Measurements from ENCODE around the gene HGFAC.

Gene HGFAC

DNA sequence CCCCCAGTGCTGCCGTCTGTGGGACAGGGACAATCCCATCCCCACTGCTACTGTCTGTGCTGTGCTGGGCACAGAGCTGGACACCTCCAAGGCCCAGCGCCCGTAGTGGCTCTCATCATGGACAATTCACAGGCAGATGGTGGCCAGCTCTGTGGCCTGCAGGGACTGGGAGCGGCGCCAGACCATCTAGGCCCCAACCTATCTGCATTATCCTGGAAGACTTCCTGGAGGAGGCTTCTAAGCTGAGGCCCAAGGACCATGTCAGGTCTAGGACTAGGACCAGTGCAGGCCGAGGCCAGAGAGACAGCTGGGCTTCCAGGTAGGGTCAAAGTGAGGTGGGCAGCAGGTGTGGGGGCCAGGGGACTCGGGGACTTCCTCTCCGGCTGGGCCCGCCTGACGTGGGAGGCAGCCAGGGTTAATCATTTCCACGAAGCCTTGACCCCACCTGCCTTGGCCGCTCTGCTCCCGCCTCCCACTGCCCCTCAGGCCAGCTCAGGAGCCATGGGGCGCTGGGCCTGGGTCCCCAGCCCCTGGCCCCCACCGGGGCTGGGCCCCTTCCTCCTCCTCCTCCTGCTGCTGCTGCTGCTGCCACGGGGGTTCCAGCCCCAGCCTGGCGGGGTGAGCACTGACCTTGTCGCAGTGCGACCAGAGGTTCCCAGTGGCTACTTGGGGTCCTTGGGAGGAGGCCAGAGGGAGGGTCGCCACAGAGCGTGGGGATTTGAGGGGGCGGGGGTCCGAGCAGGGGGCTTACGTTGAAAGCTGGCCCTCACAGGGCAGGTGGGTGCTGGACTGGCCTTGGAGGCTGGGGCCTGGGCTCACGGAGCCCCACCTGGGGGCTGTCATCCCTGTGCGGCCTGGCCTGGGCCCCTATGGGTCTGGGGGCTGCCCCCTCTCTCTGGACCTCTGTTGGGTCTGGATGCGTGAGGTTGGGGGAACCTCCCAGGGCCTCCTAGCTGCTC lies at the start of gene HGFAC:
Gene HGFAC, plus strand, starts transcription at position 468 of the 959 bp plus-strand sequence. Its CDS starts 34 bp downstream, at position 502.
- intact Hi-C loops (cut with DNase I): loop anchor here (5.0 to 10.0 kb wide), 2 partner anchors 249 to 337 kb away; no protein-coding TSS in a partner anchor
- peak in 2 of 10 donors; percentile 66 to 67 for DNase-seq

GRCh38 chr4:3392321-3392720 lies 49.4 kb upstream of the HGFAC start:
- intact Hi-C loops (cut with DNase I): no loop called here
- DNase-seq: no peak

- peak in 2 of 10 donors; percentile 61 to 66 for DNase-seq
- intact Hi-C loops (cut with DNase I): no loop called here
Observed at GRCh38 chr4:3393171-3393570, 48.6 kb upstream of the HGFAC start.

- no peak for DNase-seq
- intact Hi-C loops (cut with DNase I): no loop called here
Observed at GRCh38 chr4:3396600-3396999, 45.2 kb upstream of the HGFAC start.

GRCh38 chr4:3397128-3397527 lies 44.6 kb upstream of the HGFAC start:
- intact Hi-C loops (cut with DNase I): no loop called here
- DNase-seq: peak in 1 of 10 donors; percentile 39

- peak in 3 of 10 donors; percentile 1 to 69 (median 67) for DNase-seq
- intact Hi-C loops (cut with DNase I): no loop called here
Observed at GRCh38 chr4:3399277-3400194, 42.2 kb upstream of the HGFAC start.

DNA sequence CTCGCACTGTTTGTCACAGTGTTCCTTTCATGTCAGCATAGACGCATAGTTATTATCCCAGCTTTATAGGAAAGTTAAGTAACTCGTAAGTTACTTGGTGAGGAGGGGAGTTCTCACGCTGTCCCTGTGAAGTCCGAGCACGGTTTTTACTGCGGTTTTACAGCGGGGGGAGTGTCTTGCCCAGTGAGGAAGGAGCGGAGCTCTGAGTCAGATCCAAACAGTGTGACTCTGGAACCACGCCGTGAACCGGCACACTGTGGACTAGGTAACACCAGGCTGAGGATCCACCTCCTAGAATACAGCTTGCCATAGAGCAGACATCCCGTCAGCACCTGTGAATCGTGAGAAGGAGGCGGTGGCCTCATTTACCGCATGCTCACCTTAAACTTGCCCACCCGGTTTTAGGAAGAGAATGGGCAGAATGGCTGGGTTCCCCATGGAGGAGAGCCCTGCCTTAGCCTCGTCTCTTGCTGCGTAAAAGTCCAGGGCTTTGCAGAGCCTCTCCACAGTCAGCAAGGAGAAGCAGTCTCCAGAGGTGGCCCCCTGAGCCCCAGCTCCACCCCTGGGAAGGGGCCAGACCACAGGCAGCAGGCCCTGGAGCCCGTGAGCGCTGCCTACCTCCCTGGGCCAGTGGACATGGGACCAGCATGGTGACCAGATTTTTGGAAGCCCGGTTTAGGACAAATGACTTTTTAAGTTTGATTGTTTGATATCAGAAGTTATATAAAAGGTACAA lies 40.2 kb upstream of the HGFAC start:
- intact Hi-C loops (cut with DNase I): no loop called here
- peak in 2 of 10 donors; percentile 31 to 63 for DNase-seq

- intact Hi-C loops (cut with DNase I): no loop called here
- peak in 5 of 10 donors; percentile 1 to 80 (median 46) for DNase-seq
Observed at GRCh38 chr4:3402491-3403347, 39.0 kb upstream of the HGFAC start.

GRCh38 chr4:3403348-3403906 lies 38.3 kb upstream of the HGFAC start:
- peak in 3 of 10 donors; percentile 0 to 57 (median 49) for DNase-seq
- intact Hi-C loops (cut with DNase I): no loop called here

DNA sequence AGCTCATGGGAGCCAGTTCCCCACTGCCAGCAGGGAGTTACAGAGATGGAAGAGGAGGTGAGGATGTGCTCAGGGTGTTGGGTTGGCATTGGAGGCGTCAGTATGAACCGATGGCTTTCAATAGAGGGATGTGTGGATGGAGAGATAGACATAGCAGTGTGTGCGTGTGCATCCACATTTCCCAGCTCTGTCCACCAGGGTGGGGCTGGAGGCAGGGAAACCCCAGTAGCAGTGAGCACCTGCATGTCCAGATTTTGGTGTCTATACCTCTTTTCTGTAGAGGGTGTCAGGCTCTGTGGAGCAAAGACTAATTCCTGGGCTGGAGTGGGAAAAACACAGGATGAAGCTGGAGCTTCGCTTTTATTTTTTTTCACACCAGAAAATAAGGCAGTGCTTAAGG lies 37.2 kb upstream of the HGFAC start:
- intact Hi-C loops (cut with DNase I): no loop called here
- DNase-seq: peak in 1 of 10 donors; percentile 0

DNA sequence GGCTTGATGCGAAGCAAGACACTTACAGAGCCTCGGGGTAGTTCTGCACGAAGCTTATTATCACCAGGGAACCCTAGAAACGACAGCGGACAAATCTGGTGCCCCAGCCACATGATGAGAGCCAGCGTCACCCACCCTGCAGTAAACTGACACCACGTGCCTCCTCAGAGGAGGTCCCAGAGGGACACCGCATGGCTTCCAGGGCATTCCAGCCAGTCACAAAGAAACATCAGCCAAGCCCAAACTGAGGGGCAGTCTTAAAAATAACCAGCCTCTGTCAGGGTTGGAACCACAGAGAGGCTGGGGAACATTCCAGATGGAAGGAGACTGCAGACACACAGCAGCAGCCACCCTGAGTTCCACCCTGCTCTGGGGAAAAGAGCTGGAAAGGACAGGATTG lies 36.6 kb upstream of the HGFAC start:
- DNase-seq: peak in 4 of 10 donors; percentile 6 to 73 (median 44)
- intact Hi-C loops (cut with DNase I): no loop called here

DNA sequence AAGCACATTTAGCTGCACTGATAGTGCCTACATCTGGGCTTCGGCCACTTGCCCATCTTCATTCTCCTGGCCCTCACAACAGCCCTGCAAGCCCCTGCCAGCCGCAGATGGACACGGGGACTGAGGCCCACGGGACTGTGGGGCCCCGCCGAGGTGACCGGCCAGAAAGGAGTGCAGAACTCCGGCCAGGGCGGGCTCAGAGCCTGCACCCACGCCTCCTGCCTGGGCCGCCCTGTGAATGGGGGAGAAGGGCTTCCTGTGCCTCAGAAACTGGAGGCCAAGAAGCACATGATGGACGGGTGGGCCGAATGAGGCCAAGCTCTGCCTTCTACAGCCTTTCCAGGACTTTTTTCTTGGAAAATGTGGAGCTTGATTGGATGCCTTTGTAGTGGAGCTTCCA lies 35.7 kb upstream of the HGFAC start:
- intact Hi-C loops (cut with DNase I): no loop called here
- DNase-seq: peak in 5 of 10 donors; percentile 6 to 80 (median 40)

DNA sequence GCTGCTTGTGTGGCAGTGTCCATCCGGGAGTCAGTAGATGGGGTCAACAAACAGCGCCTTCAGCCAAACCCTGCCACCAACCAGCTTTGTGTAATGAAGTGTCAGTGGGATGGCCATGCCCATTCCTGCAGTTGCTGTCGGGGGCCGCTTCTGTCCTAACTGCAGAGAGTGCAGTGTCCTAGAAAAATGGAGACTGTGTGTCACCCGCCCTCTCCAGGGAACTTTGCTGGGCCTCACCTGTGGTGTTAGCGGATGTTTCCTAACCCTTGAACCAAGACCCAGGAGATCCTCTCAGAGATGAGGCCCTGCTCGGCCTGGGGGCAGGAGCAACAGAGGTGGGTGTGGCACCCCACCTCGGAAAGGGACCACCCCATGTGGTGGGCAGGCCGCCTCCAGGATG lies 35.3 kb upstream of the HGFAC start:
- intact Hi-C loops (cut with DNase I): no loop called here
- peak in 5 of 10 donors; percentile 3 to 39 (median 21) for DNase-seq

- DNase-seq: peak in 6 of 10 donors; percentile 6 to 71 (median 32)
- intact Hi-C loops (cut with DNase I): no loop called here
Observed at GRCh38 chr4:3407171-3407771, 34.5 kb upstream of the HGFAC start.

- peak in 7 of 10 donors; percentile 2 to 82 (median 8) for DNase-seq
- intact Hi-C loops (cut with DNase I): no loop called here
Observed at GRCh38 chr4:3407930-3408792, 33.6 kb upstream of the HGFAC start.

DNA sequence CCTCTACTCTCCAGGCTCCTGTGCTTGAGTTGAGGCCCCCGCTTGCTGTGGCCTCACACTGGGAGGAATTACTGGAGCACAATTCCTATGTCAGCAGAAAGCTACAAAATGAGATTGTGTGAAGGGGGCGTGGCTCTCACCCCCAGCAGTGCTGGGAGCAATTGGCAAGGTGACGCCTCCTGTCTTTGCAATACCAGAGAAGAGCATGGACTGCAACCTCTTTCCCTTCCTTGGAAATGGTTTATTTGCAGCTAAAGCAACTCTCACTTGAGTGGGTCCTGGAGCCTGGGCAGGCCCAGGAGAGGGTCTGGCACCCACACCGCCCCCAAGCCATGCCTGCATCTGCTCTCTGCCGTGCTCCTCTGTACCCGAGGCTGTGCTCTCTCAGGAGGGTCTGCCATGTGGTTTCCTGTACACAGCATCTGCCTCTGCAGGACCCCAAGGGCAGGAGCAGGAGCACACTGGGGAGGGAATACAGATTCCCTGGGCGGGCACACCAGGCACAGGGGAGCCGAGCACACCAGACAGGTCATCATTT lies 32.9 kb upstream of the HGFAC start:
- DNase-seq: peak in 4 of 10 donors; percentile 3 to 59 (median 6)
- intact Hi-C loops (cut with DNase I): no loop called here

GRCh38 chr4:3409571-3410091 lies 32.1 kb upstream of the HGFAC start:
- peak in 6 of 10 donors; percentile 4 to 81 (median 32) for DNase-seq
- intact Hi-C loops (cut with DNase I): no loop called here

All from posterior cingulate gyrus (tissue), 11 donors.